MG63 (cell line): ENCODE measurements around the gene ITGA8. TPM values are rescaled to one million over a fixed set of nuclear protein-coding genes. Genes with fewer than 3 reads are reported as not detected.
"Not testable (repeated sequence)": the region's sequence is repeated elsewhere in the genome, so short reads cannot be mapped to it uniquely, and the experiment has no call there.

Experiments
- DNase-seq: peaks from one replicate; pipeline ENCODE4 v3.0.0-alpha.2; 2020
- H3K27me3 ChIP-seq: fragments of 250-450 bp; sonication (Bioruptor Pico); 2 replicates; pipeline ENCODE4 v1.5.1; 2020; ENCODE audit warnings: mild to moderate bottlenecking, moderate library complexity
- H3K36me3 ChIP-seq: fragments of 250-450 bp; sonication (Bioruptor Pico); 2 replicates; pipeline ENCODE4 v1.5.1; 2020; ENCODE audit warnings: mild to moderate bottlenecking, moderate library complexity
- H3K4me3 ChIP-seq: fragments of 250-450 bp; sonication (Bioruptor Pico); 2 replicates; pipeline ENCODE4 v1.5.1; 2020; ENCODE audit warnings: mild to moderate bottlenecking, moderate library complexity
- H3K9me3 ChIP-seq: fragments of 250-450 bp; sonication (Bioruptor Pico); 2 replicates; pipeline ENCODE4 v1.5.1; 2020; ENCODE audit warnings: mild to moderate bottlenecking, moderate library complexity
- total RNA-seq: library from RNA; depleted of rRNA; stranded (reverse); fragments of >200 nt; shearing (Covaris generic); gene quantifications from 2 replicates; pipeline ENCODE4 v1.2.3, GENCODE V29; 2014; ENCODE audit warnings: low replicate concordance; rRNA removed

Gene ITGA8
- total RNA-seq = 0.03 TPM in 1 of 2 replicates, not detected in the other

DNA sequence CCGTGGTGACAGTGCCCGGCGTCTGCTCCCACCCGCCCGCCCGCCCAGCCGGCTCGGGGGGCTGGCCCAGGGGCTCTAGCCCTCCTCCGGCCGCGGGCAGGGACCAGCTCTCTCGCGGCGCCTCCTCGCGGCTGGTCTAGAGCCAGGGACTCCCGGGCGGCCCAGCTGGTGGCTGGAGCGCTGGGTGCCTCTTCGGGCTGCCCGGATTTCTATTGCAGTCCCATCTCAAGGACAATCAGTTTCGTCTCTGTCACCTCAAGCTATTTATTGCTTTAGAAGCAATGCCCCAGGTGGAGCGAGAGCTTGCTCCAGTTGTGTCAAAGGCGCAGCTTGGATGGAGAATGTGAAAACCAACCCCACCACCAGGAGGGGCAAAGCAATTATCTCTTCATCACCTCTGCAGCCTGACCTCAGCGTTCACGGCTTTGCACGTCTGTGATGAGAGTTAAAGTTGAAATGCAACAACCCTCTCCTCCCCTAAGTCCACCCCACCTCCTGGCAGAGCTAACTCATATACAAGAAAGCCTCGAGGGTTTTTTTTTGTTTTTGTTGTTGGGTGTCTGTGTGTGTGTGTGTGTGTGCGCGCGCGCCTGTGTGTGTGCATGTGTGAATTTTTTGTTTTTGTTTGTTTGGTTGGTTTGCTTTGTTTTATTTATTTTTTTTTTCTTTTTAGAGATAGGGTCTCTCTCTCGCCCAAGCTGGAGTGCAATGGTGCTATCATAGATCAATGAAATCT lies at the start of gene ITGA8:
Gene ITGA8 (minus strand): TSS at position 24 of the 736 bp plus-strand sequence. CDS start 151 bp downstream, outside the sequence.
- Histone ChIP-seq H3K9me3 (no peaks in the 10 kb centered on the region), H3K27me3 (peaks cover 8% of the 10 kb centered on the region; the same call in 1 of the 2 replicates), H3K36me3 (no peaks in the 10 kb centered on the region), H3K4me3 (peak within 1 kb of the TSS; percentile 36)
- DNase-seq = peak; percentile 40

GRCh38 chr10:15764892-15765454 lies 45.3 kb upstream of the ITGA8 start:
- Histone ChIP-seq H3K9me3 (no peaks in the 10 kb centered on the region), H3K36me3 (no peaks in the 10 kb centered on the region), H3K27me3 (no peaks in the 10 kb centered on the region), H3K4me3 (no peak overlapping the region)
- DNase-seq = no peak

DNA sequence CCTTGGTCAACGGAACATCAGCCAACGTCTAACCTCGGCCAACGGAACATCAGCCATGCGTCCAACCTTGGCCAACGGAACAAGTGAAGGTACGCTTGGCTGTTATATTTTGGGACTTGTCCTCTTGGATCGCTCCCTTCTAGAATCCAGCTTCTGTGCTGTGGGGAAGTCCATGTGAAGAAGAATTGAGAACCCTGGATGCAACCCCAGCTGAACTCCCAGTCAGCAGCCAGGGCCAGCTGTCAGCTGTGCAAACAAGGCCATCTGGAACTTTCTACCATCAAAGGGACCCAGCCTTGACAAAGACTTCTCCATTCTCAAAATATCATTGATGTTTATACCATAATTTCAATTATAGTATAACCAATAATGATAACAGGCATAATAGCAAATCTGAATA lies 43.3 kb upstream of the ITGA8 start:
- Histone ChIP-seq H3K27me3 (no peaks in the 10 kb centered on the region), H3K4me3 (no peak overlapping the region), H3K9me3 (no peaks in the 10 kb centered on the region), H3K36me3 (no peaks in the 10 kb centered on the region)
- DNase-seq = no peak

DNA sequence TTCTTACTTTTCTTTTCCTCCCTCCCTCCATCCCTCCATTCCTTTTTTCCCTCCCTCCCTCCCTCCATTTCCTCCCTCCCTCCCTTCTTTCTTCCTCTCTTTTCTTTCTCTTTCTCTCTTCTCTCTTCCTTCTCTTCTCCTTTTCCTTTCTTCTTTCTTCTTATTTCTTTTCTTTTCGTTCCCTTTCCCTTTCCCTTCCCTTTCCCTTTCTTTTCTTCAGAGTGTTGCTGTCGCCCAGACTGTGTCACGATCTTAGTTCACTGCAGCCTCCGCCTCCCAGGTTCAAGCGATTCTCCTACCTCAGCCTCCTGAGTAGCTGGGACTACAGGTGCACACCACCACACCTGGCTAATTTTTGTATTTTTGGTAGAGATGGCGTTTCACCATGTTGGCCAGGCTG lies 42.5 kb upstream of the ITGA8 start:
- not testable (repeated sequence) for DNase-seq, H3K9me3 ChIP-seq, H3K27me3 ChIP-seq, H3K36me3 ChIP-seq, H3K4me3 ChIP-seq

GRCh38 chr10:15761224-15761623 lies 41.5 kb upstream of the ITGA8 start:
- H3K36me3 ChIP-seq, H3K27me3 ChIP-seq, DNase-seq, H3K4me3 ChIP-seq, H3K9me3 ChIP-seq: not testable (repeated sequence)

DNA sequence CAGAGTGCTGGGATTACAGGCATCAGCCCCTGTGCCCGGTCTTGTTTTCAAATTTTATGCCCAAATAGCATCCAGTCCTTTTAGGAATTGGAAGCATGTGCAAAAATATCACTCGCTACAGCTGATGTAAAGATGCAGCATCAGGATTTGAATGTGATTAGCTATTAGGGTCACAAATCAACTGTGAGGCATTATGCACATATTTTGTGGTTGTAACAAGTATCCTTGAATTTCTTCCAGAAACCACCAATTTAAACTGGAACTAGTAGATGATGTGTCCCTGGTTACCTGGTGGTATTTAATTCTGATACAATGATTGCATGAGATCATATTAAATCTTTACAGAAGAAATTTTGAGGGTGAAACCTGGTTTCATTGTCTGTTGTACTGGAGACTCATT lies 41.0 kb upstream of the ITGA8 start:
- H3K4me3 ChIP-seq = no peak overlapping the region
- H3K9me3 ChIP-seq = no peaks in the 10 kb centered on the region
- DNase-seq = no peak
- no peaks in the 10 kb centered on the region for H3K36me3 ChIP-seq
- no peaks in the 10 kb centered on the region for H3K27me3 ChIP-seq

- H3K9me3 ChIP-seq = no peaks in the 10 kb centered on the region
- no peak overlapping the region for H3K4me3 ChIP-seq
- H3K36me3 ChIP-seq = no peaks in the 10 kb centered on the region
- no peaks in the 10 kb centered on the region for H3K27me3 ChIP-seq
- DNase-seq = no peak
These were observed 39.5 kb upstream of the ITGA8 start for GRCh38 chr10:15759265-15759664.

GRCh38 chr10:15758618-15759017 lies 38.9 kb upstream of the ITGA8 start:
- no peaks in the 10 kb centered on the region for H3K9me3 ChIP-seq
- no peak for DNase-seq
- H3K4me3 ChIP-seq = no peak overlapping the region
- H3K36me3 ChIP-seq = no peaks in the 10 kb centered on the region
- no peaks in the 10 kb centered on the region for H3K27me3 ChIP-seq

DNA sequence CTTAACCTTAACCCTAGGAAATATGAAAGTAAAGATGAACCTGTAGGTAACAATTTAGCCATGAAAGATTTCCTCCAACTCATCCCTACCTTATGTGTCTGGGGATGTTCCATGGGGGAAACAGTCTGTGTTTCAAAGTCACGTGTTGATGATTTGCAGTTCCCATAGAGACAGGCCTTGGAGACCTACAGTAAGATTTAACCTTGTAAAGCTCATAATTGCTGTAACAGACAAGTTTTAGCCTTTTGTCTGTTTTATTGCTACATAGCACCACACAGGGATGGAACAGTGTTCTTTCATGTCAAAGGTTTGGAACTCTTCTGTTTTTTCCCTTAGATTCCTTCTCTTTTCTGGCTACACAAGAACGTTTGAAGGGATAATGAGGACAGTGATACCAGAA lies 35.2 kb upstream of the ITGA8 start:
- Histone ChIP-seq H3K4me3 (no peak overlapping the region), H3K9me3 (no peaks in the 10 kb centered on the region), H3K27me3 (0 out of 2 replicates have a peak, but pooled peaks cover 3% of the 10 kb centered on the region), H3K36me3 (no peaks in the 10 kb centered on the region)
- DNase-seq = no peak

GRCh38 chr10:15751046-15751445 lies 31.3 kb upstream of the ITGA8 start:
- Histone ChIP-seq H3K27me3 (0 out of 2 replicates have a peak, but pooled peaks cover 3% of the 10 kb centered on the region), H3K36me3 (no peaks in the 10 kb centered on the region), H3K9me3 (no peaks in the 10 kb centered on the region), H3K4me3 (no peak overlapping the region)
- no peak for DNase-seq

- H3K9me3 ChIP-seq = no peaks in the 10 kb centered on the region
- H3K4me3 ChIP-seq = no peak overlapping the region
- H3K27me3 ChIP-seq = 0 out of 2 replicates have a peak, but pooled peaks cover 3% of the 10 kb centered on the region
- no peaks in the 10 kb centered on the region for H3K36me3 ChIP-seq
- DNase-seq = no peak
These were observed 28.4 kb upstream of the ITGA8 start for GRCh38 chr10:15748126-15748525.

DNA sequence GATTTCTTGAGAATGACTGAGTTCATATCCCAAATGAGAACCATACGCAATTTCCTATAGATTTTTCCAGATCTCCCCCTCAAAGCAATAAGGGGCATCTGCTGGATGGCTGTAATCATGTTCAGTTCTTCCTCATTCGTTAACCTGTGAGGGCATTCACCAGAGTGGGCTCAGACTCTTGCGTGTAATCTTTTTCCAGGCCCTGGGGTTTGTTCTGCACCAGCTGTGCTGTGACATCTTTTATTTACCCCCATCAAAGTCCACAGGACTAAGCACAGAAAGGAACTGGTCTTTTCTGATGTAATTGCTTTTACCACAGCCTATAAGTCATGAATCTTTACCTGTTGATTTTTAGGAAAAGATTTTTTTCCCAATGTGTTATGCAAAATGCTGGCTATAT lies 27.9 kb upstream of the ITGA8 start:
- Histone ChIP-seq H3K27me3 (0 out of 2 replicates have a peak, but pooled peaks cover 3% of the 10 kb centered on the region), H3K9me3 (no peaks in the 10 kb centered on the region), H3K36me3 (no peaks in the 10 kb centered on the region), H3K4me3 (no peak overlapping the region)
- DNase-seq = no peak

DNA sequence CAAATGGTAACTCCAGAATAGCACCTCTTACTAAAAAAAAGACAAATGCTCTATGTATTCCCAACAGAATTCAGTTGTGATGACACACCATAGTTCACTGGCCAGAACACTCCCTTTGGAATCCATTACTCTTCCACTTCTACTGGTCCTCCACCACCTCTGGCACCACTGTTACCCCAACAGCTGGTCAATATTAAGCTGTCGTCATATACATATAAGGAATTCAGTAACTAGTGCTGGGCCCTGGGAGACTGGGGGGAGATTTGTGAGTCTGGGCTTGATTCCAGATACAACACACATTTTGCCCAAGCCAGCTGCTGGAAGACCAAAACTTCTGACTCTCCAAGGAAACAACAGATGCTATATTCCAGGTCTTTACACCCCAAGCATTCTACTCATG lies 26.0 kb upstream of the ITGA8 start:
- Histone ChIP-seq H3K4me3 (no peak overlapping the region), H3K36me3 (no peaks in the 10 kb centered on the region), H3K27me3 (no peaks in the 10 kb centered on the region), H3K9me3 (no peaks in the 10 kb centered on the region)
- DNase-seq = peak; percentile 49

DNA sequence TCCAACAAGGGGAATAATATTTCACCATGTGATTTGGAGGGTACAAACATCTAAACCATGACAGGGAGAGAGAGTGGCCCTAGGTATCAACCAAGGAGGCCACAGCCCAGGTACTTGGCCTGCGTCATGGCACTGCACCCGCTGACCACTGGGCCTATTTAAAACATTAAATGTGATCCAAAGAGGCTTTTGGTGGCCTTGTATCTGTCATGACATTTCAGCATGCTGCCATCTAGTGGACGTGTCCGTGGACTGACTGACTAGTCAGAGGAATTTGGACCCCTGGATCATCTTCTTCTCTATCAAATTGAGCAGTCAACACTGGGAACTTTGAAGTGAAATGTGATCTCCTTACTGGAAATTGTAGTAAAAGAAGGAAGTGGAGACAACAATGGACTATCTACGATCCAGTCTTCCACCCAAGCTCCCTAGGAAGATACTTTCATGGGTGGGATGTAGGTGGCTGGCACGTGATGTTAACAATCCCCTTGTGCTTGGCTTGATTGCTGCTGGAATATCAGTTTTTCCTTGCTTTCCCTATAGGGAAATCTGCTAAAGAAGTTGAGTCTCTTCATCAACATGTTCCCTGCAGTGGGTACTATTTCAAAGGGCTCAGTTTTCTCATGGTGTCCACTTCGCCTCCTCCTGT lies 24.6 kb upstream of the ITGA8 start:
- Histone ChIP-seq H3K9me3 (no peaks in the 10 kb centered on the region), H3K36me3 (no peaks in the 10 kb centered on the region), H3K27me3 (no peaks in the 10 kb centered on the region), H3K4me3 (no peak overlapping the region)
- peak; percentile 36 for DNase-seq

DNA sequence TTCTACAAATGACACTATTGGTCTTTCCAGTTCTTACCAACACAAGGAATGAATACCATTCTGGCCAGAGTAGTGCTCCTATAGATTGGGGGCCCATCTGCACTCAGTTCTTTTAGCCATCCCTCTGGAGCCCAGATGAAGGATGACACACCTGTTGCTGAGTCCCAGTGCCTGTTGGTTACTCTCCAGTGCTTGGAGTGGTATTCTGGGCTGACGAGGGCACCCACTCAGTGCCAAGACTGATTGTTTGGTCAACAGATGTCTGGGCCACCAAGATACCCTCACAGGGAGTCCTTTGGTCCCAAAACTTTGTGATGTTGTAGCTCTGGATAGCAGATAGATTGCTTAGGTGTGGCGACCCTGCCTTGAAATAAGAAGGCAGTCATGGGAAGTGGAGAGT lies 23.7 kb upstream of the ITGA8 start:
- no peaks in the 10 kb centered on the region for H3K9me3 ChIP-seq
- H3K27me3 ChIP-seq = no peaks in the 10 kb centered on the region
- H3K36me3 ChIP-seq = no peaks in the 10 kb centered on the region
- H3K4me3 ChIP-seq = no peak overlapping the region
- DNase-seq = no peak

- Histone ChIP-seq H3K9me3 (no peaks in the 10 kb centered on the region), H3K4me3 (no peak overlapping the region), H3K36me3 (no peaks in the 10 kb centered on the region), H3K27me3 (no peaks in the 10 kb centered on the region)
- DNase-seq = no peak
These were observed 23.1 kb upstream of the ITGA8 start for GRCh38 chr10:15742836-15743235.

- no peak for DNase-seq
- H3K9me3 ChIP-seq = no peaks in the 10 kb centered on the region
- no peaks in the 10 kb centered on the region for H3K36me3 ChIP-seq
- H3K27me3 ChIP-seq = no peaks in the 10 kb centered on the region
- H3K4me3 ChIP-seq = no peak overlapping the region
These were observed 22.4 kb upstream of the ITGA8 start for GRCh38 chr10:15742102-15742501.

DNA sequence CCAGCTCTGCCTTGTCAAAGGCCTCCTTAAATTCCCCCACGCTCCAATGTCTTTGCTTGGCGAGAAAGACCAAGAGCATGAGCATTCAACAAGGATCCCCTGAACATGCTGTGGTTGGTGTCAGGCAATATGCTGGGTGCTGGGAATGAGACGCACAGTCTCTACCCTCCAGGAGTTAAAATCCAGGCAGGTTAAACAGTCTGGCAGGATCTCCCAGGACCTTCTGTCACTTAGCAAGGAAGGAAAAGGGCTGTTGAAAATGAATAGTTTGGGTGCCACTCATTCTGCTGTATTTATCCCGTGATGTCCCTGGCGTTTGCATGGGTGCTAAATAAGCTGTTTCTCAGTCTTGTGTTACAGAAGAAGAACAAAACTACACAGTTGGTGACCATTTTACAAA lies 21.9 kb upstream of the ITGA8 start:
- no peak for DNase-seq
- H3K4me3 ChIP-seq = no peak overlapping the region
- no peaks in the 10 kb centered on the region for H3K9me3 ChIP-seq
- no peaks in the 10 kb centered on the region for H3K27me3 ChIP-seq
- no peaks in the 10 kb centered on the region for H3K36me3 ChIP-seq
